Bronchial epithelial cell (primary cell): ENCODE data around the gene KRT6A. TPM values are rescaled to one million over a fixed set of nuclear protein-coding genes. Genes with fewer than 3 reads are reported as not detected.

Experiments used
- DNase-seq: peaks from one replicate; pipeline ENCODE4 v3.0.0-alpha.2; 2010; ENCODE audit warnings: low read depth
- FAIRE-seq: peaks from 2 replicates; lab custom pipeline; 2011; peaks lifted over from hg19 to GRCh38; lab: Jason Lieb, UNC
- H3K27me3 ChIP-seq: 2 replicates; pipeline ENCODE4 v1.5.1; 2011; ENCODE audit warnings: low read length; ENCODE audit not compliant: control insufficient read depth, insufficient read depth
- H3K36me3 ChIP-seq: 2 replicates; pipeline ENCODE4 v1.5.1; 2011; ENCODE audit warnings: low read length; ENCODE audit not compliant: control insufficient read depth, insufficient read depth
- H3K4me3 ChIP-seq: 2 replicates; pipeline ENCODE4 v1.5.1; 2011; ENCODE audit warnings: mild to moderate bottlenecking, low read depth, low read length, control low read depth
- total RNA-seq: library from RNA; depleted of rRNA; stranded (reverse); fragments of >200 nt; gene quantifications from 2 replicates; pipeline ENCODE4 v1.2.1, GENCODE V29; 2014
- TF ChIP-seq, protein P1 (sequence below): IDR thresholded peaks from 2 replicates; pipeline ENCODE4 v1.5.1; 2011; ENCODE audit warnings: mild to moderate bottlenecking, moderate library complexity, low read length, control low read depth, inconsistent platforms; ENCODE audit not compliant: insufficient read depth, severe bottlenecking

Gene KRT6A
- total RNA-seq, 1 donor from 2014 or later: 13,929 TPM

DNA sequence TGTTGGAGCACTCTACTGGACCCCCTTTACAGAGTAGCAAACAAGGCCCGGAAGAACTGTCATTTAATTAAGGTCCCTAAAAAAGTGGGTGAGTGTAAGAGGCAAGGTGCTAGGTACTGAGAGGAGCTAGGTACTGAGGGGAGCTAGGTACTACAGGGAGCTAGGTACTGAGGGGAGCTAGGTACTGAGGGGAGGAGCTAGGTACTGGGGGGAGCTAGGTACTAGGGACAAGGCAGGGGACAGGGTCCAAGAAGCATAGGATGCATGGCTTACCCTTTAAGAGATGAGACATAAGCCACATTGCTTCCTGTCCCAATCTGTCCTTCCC is 22.2 kb upstream of the KRT6A start:
- Histone ChIP-seq H3K36me3 (peaks cover 26% of the 10 kb centered on the region), H3K27me3 (no peaks in the 10 kb centered on the region), H3K4me3 (no peak overlapping the region)
- no peak for FAIRE-seq
- DNase-seq: no peak
- TF ChIP-seq, protein P1, sequence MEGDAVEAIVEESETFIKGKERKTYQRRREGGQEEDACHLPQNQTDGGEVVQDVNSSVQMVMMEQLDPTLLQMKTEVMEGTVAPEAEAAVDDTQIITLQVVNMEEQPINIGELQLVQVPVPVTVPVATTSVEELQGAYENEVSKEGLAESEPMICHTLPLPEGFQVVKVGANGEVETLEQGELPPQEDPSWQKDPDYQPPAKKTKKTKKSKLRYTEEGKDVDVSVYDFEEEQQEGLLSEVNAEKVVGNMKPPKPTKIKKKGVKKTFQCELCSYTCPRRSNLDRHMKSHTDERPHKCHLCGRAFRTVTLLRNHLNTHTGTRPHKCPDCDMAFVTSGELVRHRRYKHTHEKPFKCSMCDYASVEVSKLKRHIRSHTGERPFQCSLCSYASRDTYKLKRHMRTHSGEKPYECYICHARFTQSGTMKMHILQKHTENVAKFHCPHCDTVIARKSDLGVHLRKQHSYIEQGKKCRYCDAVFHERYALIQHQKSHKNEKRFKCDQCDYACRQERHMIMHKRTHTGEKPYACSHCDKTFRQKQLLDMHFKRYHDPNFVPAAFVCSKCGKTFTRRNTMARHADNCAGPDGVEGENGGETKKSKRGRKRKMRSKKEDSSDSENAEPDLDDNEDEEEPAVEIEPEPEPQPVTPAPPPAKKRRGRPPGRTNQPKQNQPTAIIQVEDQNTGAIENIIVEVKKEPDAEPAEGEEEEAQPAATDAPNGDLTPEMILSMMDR: no peak

DNA sequence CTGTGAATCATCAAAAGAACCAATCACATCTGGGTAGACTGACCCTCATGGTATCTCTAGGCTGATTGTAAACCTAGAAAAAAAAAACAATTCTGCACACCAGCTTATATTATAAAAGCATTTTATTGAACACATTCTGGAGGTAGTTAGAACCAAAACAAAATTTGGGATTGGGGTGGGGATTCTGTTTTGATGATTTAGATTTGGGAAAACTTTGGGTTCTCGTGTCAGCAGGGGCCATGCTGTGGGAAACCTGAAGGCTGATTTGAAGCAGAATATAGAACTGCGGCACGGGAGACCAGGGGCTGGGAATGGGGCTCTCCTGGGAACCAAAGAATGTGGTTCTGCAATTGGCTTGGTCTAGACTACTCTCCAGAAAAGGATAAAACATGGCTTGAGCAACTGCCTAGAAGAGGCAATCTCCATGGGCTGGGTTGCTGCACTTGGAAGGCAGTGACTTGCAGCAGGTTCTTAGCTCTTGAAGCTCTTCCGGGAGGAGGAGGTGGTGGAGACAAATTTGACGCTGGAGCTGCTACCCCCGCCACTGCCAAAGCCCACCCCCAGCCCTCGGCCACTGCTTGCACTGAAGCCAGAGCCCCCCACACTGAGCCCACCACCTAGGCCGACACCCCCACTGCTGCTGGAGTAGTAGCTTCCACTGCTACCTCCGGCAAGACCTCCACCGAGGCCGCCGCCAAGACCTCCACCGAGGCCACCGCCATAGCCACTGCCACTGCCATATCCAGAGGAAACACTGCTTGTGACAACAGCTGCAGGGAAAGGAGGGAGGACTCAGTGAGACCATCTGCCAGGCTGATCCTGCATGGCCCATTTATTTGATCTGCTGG is 21.6 kb upstream of the KRT6A start:
- DNase-seq (peak; percentile 83), FAIRE-seq (no peak)
- no peaks in the 10 kb centered on the region for H3K27me3 ChIP-seq
- TF ChIP-seq, protein P1: no peak
- no peak overlapping the region for H3K4me3 ChIP-seq
- peaks cover 21% of the 10 kb centered on the region for H3K36me3 ChIP-seq

DNA sequence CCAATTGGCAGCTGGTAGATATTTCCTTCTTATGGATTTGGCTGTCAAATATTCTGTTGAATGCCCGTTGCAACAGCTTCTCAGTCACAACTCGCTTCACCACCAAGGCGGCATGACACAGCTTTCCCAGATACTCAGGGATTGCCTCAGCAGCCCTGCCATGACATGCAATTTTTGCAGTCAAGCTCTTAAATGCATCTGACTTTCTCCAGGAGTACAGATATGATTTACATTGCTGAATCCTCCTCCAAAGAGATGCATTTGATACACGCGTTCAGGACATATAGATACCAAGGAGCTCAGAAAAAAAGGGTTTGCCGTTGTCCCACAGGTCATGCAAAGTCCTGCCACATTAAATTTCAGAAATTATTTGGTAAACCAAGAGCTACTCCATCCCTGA is 20.7 kb upstream of the KRT6A start:
- H3K27me3 ChIP-seq: no peaks in the 10 kb centered on the region
- TF ChIP-seq, protein P1: no peak
- DNase-seq (peak; percentile 94), FAIRE-seq (peak; percentile 60)
- peaks cover 16% of the 10 kb centered on the region for H3K36me3 ChIP-seq
- no peak overlapping the region for H3K4me3 ChIP-seq

DNA sequence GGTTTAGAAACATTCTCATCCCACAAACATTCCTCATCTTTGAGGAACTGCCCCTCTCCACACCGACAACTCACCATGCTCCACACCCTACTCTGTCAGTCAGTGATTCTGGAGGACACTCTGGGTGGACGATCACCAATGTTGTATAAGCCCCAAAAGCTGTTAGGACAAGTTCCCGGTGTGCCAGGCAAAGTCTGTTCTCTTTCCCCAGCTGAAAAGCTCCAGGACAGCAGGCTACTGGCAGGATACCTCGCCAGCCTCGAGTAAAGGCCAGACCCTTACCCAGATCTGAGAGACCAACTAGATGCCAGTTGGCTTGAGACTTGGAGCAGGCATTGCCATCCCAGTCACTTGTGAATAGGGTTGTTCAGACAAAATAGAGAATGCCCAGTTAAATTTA is 15.2 kb upstream of the KRT6A start:
- FAIRE-seq (peak; percentile 77), DNase-seq (no peak)
- Histone ChIP-seq H3K4me3 (no peak overlapping the region), H3K27me3 (no peaks in the 10 kb centered on the region), H3K36me3 (no peaks in the 10 kb centered on the region)
- TF ChIP-seq, protein P1: no peak

DNA sequence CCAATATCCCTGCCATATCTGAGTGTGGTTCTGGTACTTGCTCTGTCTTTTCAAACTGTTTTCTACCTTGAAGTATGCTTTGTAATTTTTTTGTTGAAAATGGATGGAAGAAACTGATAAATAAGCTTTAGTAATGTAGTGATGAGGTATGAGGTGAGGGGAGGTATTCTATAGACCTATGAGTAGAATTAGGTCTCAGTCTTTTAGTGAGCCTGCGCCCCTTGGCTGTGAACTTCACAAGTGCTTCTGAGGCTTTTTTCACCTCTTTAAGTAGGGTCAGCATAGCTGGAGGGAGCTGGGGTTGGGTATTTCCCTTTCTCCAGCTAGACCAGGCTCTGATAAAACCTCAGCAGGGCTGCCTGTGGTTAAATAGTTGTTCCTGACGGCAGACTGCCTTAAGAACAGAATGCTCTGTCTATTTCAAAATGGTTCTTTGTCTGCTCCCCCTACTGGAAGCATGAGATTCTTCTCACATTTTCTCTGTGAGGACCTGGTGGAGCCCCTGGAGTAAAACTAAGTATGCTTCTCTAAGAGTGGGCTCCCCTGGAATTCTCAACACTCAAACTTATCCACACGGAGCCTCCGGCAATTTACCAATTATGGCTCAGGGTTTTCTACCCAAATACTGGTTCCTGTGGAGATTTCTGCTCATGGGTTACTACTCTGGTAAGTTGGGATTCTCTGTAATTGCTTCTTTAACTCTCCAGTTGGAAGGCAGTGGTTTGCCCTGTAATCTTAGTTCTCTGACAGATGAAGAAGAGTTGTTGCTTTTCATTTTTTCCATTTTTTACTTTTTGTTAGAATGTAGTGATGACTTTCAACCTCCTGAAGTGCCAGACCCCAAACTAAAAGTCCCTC is 14.0 kb upstream of the KRT6A start:
- no peaks in the 10 kb centered on the region for H3K36me3 ChIP-seq
- FAIRE-seq (no peak), DNase-seq (peak; percentile 73)
- no peak overlapping the region for H3K4me3 ChIP-seq
- TF ChIP-seq, protein P1: peak; percentile 68
- H3K27me3 ChIP-seq: no peaks in the 10 kb centered on the region
